ENCODE measurements around the gene PCBP3.
"Not testable (repeated sequence)": the region's sequence is repeated elsewhere in the genome, so short reads cannot be mapped to it uniquely, and the experiment has no call there.

The PCBP3 gene

DNA sequence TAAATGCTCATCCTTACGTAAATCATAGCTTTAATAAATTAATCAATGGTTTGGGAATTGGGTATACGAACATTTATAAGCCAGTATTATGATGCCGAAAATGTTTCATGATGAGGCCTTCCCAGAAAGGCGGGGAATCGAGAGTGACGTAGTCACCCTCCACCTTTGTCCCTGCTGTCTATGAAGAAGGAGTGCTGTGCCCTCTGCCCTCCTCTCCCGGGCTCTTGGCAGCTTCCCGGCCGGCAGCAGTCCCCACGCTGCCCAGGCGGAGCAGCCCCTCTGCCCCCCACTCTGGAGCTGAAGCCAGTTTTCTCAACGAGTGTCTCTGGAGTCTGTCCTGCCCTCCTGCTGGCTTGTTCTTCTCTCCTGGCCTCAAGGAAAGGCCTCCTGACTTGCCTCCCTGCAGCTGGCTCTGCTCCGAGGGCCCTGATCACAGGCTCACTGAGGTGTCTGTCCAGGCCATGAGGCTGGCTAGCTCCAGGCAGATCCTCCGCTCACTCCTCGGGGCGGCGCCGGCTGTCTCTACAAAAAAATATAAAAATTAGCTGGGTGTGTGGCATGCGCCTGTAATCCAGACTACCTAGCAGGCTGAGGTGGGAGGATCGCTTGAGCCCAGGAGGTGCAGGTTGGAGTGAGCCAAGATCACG is 187.3 kb downstream of the PCBP3 start:
- DNase-seq = no peak

DNA sequence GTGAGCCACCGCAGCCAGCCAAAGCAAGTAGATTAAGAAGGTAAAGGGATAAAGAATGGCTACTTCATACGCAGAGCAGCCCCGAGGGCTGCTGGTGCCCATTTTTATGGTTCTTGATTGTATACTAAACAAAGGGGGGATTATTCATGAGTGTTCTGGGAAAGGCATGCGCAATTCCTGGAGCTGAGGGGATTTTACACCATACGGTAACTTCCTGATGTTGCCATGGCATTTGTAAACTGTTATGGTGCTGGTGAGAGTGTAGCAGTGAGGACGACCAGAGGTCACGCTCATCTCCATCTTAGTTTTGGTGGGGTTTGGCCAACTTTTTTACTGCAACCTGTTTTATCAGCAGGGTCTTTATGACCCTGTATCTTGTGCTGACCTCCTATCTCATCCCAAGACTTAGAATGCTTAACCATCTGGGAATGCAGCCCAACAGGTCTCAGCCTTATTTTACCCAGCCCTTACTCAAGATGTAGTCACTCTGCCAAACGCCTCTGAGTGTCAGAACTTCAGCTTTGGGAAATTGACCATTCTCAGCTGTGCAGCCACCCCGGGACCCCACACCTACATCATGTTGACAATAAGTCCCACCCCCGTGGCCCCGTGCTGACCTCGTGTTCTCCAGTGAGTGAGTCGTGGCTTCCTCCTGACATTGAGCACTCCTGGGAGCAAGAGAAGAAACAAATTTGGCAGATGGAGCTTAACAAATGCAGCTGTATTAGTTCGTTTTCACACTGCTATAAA is 188.6 kb downstream of the PCBP3 start:
- no peak for DNase-seq

DNA sequence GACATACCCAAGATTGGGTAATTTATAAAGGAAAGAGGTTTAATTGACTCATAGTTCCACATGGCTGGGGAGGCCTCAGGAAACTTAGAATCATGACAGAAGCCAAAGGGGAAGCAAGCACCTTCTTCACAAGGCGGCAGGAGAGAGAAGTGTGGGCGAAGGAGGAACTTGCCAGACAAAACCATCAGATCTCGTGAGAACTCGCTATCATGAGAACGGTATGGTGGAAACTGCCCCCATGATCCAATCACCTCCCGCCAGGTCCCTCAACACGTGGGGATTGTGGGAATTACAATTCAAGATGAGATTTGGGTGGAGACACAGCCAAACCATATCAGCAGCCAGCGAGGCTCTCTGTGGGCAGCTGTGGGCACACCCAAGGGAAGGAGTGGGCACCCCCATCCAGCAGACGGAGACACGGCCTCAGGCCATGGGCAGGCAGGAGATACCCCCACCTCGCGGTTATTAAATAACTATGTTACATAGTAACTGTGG is 189.3 kb downstream of the PCBP3 start:
- not testable (repeated sequence) for DNase-seq

- DNase-seq = no peak
Measured at GRCh38 chr21:45833414-45833813, 189.9 kb downstream of the PCBP3 start.

GRCh38 chr21:45834026-45834715 is 190.6 kb downstream of the PCBP3 start:
- DNase-seq = no peak

DNA sequence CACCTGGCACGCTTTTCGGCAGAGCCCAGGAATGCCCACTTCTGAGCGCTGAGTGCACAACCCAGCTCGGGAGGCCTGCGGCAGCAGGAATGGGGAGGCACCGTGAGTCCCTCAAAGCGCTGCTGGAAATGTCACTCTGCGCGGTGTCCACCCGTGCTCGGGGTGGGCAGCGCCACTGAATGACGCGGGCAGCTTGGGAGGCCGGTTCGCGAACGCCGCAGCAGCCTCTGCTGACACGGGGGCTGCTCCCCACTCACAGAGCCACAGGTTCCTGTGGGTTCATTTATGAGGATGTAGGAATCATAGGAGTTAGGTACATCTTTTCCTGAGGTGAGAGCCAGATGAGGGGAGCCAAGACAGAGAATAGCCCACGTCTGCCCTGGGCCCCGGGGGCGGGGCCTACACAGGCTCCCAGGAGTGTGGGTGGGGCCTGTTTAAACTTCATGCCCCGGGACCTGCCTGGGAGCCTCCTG is 191.3 kb downstream of the PCBP3 start:
- DNase-seq = no peak

GRCh38 chr21:45835301-45836267 is 192.1 kb downstream of the PCBP3 start:
- DNase-seq = no peak

DNA sequence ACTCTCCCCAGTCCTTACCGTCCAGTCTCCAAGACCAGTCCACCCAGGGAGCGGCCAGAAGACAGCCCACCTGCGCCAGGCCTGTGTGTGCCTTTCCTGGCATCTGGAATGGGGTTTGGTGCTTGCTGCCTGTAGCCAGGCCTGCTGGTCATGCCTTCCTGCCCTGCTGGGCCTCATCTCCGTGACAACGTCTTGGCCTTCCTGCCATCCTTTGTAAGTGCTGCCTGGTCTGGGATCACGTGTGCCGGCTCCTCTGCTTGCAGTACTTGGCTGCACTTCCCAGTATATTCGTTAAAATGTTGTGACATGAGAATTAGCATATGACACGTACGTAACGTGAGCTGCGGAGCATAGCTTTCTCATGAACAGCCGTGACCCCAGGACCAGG is 192.7 kb downstream of the PCBP3 start:
- DNase-seq = no peak

DNA sequence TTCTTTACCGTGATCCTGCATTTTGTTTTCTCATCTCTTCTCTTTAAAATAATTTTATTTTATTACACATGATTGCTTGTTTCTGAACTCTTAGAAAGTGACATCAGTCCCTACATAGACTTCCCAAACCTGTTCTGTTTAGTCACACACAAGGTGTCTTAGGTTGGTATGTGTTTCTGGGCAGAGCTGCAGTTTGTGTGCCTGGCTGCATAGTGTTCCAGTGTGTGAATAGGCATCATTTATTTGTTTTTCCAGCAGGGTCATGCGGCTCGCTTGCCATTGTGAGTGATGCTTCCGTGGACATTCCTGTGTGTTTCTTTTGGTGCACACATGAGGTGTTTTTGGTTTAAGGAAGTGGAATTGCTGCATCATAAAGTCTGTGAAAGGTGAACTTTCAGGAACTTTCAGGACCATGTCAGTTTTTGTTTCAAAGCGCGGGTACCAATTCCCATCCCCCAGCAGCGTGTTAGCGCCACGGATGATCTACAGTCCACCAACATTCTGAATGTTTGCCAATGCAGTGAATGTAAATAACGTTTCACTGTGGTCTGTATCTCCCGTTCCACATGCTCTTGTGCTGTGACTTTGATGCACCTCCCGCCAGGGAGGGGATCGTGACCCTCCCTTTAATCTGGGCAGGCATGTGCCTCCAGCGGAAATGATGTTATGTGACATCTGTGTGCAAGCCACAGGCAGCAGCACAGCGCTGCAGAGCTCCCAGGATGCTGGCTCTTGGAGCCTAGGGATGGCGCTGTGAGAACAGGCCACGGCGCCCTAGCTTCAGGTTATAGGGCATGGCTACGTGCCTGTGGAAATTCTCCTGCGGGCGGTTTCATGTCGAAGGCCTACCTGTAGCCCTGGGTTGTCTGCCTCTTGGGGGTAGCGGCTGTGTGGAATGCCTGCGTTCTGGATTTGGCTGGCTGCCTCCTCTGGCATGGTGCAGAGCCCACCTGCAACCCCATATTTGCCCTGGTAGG is 193.5 kb downstream of the PCBP3 start:
- DNase-seq = no peak

GRCh38 chr21:45837936-45838335 is 194.4 kb downstream of the PCBP3 start:
- no peak for DNase-seq

- no peak for DNase-seq
Measured at GRCh38 chr21:45838634-45839033, 195.1 kb downstream of the PCBP3 start.

DNA sequence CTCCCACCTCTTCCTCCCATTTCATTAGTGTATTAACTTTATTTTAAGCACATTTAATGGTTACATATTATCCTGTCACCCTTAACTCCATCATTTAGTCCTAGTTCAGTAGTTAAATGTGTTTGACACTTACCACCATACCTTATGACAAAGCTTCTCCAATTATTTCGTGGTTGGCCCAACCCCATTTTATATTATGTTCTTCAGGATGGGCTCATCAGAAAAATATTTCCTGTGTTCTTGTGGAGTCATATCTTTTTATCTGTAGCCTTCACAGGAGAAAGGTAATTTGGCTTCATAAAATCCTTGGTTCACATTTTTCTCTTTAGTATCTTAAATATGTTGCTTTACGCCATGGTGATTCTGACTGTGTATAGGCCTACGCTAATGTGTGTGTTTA is 195.7 kb downstream of the PCBP3 start:
- DNase-seq = no peak

DNA sequence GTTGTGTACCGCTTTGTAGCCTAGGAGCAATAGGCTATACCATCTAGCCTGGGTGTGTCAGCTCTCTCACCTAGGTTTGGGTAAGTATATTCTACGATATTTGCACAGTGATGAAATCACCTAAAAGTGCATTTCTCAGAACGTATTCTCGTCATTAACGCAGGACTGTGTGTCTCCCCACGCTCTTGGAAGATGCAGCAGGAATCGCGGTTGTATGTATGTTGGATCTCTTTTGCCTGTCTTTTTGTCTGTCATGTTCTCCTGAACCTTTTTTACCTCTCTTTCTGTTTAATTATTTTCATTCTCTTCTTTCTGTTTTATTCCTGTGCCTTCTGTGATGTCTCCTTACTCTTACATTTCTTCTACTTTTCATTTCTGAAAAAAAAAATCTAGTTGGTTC is 197.5 kb downstream of the PCBP3 start:
- no peak for DNase-seq

- no peak for DNase-seq
Measured at GRCh38 chr21:45843426-45843825, 199.9 kb downstream of the PCBP3 start.

DNA sequence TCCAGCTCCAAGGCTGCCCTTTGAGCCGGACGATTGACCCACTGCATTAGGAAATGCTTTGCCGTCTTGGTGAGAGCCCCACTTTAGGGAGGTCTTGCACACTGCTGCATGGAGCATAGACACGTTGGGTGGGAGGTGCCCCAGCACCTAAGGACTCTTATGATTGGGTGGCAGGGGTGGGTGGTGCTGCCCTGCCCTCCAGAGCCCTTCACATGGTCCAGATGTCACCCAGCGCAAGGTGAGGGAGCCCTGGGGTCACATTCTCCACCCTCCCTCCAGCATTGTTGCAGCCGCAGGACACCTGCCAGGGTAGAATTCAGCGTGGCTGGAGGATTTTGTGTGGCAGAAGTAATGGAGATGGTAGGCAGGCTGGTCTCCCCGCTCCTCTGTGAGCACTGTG is 200.7 kb downstream of the PCBP3 start:
- no peak for DNase-seq

DNA sequence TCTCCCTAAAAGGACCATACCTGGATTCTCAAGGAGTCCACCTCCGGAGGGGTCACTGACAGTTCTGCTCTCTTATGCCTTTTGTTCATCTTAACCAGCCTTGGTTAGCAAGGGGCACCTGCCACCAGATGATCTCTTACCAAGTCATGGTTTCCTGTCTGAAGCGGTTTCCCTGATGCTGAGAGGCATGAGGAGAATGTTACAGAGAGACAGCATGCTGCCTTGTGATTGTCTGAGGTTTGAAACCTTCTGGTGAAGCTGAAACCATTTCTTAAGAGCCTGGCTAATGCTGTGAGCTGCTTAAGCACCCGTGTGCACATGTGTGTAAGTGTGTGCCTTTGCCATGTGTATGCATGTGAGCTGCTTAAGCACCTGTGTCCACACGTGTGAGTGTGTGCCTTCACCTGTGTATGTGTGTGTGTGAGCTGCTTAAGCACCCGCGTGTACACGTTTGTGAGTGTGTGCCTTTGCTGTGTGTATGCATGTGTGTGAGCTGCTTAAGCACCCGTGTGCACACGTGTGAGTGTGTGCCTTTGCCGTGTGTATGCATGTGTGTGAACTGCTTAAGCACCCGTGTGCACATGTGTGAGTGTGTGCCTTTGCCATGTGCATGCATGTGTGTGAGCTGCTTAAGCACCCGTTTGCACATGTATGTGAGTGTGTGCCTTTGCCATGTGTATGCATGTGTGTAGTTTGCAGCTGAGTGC is 201.7 kb downstream of the PCBP3 start:
- no peak for DNase-seq

DNA sequence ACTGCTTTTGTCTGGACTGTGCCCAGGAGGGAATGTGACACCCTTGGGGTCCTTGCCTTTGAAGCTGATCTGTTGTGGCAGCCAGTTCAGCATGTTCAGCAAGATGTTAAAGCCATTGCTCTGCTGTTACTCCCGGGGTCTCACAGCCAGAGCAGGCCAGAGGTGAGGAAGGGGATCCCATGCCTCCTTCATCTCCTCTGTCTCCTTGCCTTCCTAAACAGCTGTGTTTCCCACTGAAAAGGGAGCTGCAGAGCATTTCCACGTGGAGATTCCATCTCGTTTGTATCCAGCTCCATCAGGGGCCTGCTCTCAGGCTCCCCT is 202.2 kb downstream of the PCBP3 start:
- no peak for DNase-seq

DNA sequence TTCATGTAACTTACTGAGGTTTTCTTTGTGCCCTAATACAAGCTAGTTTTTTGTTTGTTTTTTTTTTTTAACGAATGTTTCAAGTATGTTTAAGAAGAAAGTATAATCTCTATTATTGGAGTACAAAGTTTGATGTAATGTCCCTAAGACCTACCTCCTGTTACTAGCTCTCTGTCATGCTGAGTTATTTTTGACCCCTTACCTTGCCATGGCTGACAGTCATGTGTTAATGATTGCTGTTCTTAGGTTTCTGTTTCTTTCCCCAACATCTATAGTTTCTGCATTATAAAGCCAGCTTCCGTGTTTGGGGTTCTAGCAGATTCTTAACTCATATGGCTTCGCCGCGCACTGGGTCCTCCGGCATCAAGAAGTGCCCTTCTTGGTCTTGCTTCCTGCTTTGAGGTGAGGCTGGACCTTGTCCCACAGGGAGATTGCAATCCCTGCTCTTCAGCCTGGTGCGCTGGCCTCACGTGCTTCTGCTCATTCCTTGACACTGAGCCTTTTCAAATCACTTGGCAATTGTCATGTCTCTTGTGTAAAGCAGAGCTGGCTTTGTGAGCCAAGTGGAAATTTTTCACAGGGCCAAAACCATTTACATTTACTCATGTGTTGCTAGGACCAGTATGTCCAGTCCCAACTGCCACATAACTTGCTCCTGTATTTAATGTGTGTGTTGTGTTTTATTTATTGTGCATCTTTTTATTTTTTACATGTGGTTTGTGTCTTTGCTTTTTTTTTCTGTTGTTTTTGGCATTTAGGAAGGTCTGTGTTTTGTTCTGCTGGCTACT is 203.0 kb downstream of the PCBP3 start:
- DNase-seq = no peak

DNA sequence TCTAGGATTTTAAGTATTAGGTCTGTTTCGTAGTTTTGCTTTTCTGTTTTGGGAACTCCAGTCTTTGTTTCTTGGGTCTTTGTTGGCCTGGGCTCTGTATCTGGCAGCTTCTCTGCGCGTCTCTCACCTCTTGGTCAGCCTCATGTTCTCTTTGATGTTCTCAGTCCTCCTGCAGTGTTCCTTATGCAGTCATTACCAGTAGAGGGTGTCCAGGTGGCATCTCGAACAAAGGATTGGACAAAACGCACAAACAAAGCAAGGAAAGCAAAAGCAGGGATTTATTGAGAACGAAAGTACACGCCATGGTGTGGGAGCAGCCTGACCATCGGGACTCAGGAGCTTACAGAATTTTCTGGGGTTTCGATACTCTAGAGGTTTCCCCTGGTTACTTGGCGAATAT is 204.3 kb downstream of the PCBP3 start:
- no peak for DNase-seq

DNA sequence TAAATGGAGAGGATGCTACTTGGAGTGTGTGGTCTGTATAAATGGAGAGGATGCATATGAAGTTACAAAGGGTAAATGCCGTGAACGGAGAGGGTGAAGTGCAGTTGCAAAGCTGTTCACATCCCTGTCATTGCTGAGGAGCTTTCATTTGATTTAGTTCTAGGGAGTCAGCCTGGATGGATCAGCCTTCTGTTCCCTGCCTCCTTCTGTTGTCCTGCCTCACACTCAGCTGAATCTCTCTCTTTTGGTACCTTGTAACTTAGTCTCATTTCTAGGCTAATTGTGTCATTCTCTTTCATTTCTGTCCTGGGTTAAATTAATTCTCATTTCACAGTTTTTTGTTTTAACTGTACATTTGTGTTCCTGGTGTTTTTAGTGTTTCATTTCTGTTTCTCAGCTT is 204.8 kb downstream of the PCBP3 start:
- no peak for DNase-seq

All from activated effector memory CD4-positive, alpha-beta T cell treated with anti-CD3 and anti-CD28 coated beads, Interleukin-2, amount 50 U/mL, for 16 hours (primary cell).